ENCODE measurements around the gene THEM4.
"Not testable (repeated sequence)": the region's sequence is repeated elsewhere in the genome, so short reads cannot be mapped to it uniquely, and the experiment has no call there.

The THEM4 gene

DNA sequence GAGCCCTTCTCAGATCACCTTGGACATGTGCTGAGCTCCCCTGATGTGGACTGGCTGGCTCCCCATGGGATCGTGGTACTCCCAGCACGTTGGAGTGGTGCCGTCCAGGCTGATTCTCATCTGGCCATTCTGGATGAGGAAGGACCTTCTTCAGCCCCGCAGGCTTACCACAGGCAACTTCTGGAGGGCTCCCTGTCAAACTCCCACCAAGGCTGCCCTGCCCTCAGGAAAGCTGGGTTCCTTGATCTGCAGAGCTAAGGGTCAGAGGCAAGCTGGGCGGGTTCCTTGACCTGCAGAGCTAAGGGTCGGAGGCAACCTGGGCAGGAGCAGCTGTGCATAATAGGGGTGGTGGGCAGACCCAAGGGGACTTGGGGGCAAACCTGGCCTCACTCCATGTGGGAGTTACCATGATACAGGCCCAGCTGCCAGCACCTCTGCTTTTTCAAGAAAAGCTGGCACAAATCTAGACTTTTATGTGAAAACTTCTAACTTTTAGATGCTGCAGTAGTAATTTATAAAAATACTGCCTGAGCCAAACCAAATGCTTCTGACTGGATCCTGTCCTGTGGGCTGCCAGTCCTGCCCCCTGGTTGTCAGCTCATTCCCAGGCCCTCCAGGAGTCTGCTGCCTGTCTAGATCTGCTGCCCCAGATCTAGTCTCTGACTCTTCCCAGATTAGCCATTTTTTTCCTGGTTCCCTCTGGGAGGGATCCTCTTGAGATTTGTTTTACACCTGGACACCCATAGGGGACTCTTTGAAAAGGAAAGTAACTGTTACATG lies 50.2 kb downstream of the THEM4 start:
- TF ChIP-seq, protein P1, sequence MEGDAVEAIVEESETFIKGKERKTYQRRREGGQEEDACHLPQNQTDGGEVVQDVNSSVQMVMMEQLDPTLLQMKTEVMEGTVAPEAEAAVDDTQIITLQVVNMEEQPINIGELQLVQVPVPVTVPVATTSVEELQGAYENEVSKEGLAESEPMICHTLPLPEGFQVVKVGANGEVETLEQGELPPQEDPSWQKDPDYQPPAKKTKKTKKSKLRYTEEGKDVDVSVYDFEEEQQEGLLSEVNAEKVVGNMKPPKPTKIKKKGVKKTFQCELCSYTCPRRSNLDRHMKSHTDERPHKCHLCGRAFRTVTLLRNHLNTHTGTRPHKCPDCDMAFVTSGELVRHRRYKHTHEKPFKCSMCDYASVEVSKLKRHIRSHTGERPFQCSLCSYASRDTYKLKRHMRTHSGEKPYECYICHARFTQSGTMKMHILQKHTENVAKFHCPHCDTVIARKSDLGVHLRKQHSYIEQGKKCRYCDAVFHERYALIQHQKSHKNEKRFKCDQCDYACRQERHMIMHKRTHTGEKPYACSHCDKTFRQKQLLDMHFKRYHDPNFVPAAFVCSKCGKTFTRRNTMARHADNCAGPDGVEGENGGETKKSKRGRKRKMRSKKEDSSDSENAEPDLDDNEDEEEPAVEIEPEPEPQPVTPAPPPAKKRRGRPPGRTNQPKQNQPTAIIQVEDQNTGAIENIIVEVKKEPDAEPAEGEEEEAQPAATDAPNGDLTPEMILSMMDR (IDR thresholded peaks at IDR 0.05; ENCODE audit: unreplicated experiment in 3 of 3): no peak
- Mint-ChIP-seq H3K36me3 (ENCODE audit: low read depth) (no peaks in the 10 kb centered on the region), H3K4me1 (peaks cover 10% of the 10 kb centered on the region), H3K9me3 (no peaks in the 10 kb centered on the region), H3K4me3 (no peak overlapping the region), H3K27me3 (ENCODE audit: low read depth) (peaks cover 16% of the 10 kb centered on the region), H3K27ac (no peak overlapping the region)

DNA sequence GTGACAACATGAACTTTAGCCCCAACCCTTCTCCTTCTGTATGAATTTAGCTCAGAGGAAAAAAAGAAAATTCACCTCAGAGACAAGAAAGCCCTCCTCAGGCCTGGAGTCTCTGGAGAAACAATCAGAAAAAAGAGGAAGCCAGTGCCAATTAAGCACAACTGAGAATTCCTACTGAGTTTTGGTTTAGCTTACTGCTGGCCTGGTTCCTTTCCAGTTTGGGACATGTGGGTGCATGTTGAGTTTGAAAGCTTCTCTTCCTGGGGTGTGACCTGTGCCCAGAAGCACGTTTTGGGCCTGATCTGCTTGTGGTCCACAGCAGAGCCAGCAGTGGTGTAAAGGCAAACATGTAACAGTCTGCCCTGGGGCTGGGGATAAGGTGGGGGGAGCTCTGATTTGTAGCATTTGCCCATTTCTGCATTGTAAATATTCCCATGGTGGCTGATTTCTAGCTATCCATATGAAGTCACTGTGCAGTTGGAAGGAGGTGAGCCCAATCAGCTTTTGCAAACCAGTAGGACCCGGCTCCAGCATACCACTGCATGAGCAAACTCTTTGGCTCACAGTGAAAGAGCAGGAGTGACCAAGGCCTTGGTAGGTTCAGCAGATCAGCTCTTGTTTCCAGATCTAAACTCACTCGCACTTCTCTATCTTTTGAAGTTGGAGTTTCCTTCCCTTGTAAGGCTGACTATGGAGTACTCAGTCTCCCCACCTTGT lies 51.1 kb downstream of the THEM4 start:
- Mint-ChIP-seq H3K27me3 (ENCODE audit: low read depth) (peaks cover 16% of the 10 kb centered on the region), H3K36me3 (ENCODE audit: low read depth) (no peaks in the 10 kb centered on the region)

DNA sequence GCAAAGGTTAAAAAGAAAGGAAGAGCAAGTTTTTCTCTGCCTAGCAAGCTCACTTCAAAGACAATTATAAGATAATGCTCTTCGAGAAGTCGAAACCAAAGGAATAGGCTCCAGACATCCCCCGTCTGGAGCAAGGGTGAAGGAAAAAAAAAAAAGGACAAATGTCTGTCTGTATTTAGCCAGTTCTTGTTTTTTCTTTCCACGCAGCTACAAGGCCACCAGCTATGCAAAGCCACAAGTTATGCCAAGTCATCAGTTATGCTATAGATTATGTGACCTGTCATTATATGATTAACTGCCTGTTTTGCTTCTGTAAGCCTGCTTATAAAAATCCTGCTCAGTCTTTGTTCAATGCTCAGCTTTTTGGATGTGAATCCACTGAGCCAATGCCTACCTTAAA lies 53.4 kb downstream of the THEM4 start:
- peak overlapping the region; percentile 28 to 50 (median 48) for H3K27ac Mint-ChIP-seq
- TF ChIP-seq, protein P1 (IDR thresholded peaks at IDR 0.05; ENCODE audit: unreplicated experiment in 3 of 3): no peak
- H3K36me3 Mint-ChIP-seq (ENCODE audit: low read depth): no peaks in the 10 kb centered on the region
- peaks cover 10% of the 10 kb centered on the region for H3K4me1 Mint-ChIP-seq
- no peaks in the 10 kb centered on the region for H3K9me3 Mint-ChIP-seq
- H3K4me3 Mint-ChIP-seq: no peak overlapping the region
- H3K27me3 Mint-ChIP-seq (ENCODE audit: low read depth): peaks cover 18% of the 10 kb centered on the region

More for the DNA sequence above, 51.1 kb downstream of the THEM4 start:
- Mint-ChIP-seq H3K4me1 (peaks cover 10% of the 10 kb centered on the region), H3K9me3 (no peaks in the 10 kb centered on the region), H3K27ac (no peak overlapping the region), H3K4me3 (no peak overlapping the region)
- TF ChIP-seq, protein P1 (IDR thresholded peaks at IDR 0.05; ENCODE audit: unreplicated experiment in 3 of 3): no peak

DNA sequence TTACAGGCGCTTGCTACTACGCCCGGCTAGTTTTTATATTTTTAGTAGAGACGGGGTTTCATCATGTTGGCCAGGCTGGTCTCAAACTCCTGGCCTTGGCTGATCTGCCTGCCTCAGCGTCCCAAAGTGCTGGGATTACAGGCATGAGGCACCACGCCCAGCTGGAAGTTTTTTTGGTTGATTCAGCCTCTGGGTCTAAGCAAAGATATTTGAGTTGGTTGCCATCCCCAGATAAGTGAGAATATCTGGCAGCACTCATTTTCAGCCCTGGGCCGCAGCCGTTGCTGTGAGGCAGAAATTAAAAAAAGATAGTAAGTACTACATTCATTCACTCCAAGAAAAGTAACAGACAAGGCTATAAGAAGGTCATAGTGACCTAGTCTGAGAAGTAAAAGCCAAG lies 53.8 kb downstream of the THEM4 start:
- peak overlapping the region; percentile 28 to 50 (median 48) for H3K27ac Mint-ChIP-seq
- H3K27me3 Mint-ChIP-seq (ENCODE audit: low read depth): peaks cover 20% of the 10 kb centered on the region
- H3K36me3 Mint-ChIP-seq (ENCODE audit: low read depth); H3K4me3 Mint-ChIP-seq; H3K4me1 Mint-ChIP-seq; H3K9me3 Mint-ChIP-seq: not testable (repeated sequence)

DNA sequence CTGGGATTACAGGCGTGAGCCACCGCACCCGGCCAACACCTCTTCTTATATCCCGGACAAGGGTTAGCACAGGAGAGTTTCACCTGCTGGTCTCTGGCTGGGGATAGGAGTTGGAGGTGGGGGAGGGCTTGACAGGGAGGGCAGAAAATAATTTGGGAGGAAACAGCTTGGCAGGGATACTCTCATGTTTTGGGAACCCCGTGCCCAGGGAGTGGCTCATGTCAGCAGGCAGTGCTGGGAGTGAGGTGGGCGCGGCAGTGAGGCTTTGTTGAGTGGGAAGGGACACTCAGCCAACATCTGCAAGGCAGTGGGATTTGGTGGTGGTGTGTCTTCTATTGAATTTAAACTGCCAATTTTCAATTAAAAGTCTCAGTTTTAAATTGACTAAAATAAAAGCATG lies 54.7 kb downstream of the THEM4 start:
- no peaks in the 10 kb centered on the region for H3K9me3 Mint-ChIP-seq
- H3K4me3 Mint-ChIP-seq: no peak overlapping the region
- TF ChIP-seq, protein P1 (IDR thresholded peaks at IDR 0.05; ENCODE audit: unreplicated experiment in 3 of 3): no peak
- H3K27ac Mint-ChIP-seq: no peak overlapping the region
- peaks cover 11% of the 10 kb centered on the region for H3K4me1 Mint-ChIP-seq
- peaks cover 18% of the 10 kb centered on the region for H3K27me3 Mint-ChIP-seq (ENCODE audit: low read depth)
- H3K36me3 Mint-ChIP-seq (ENCODE audit: low read depth): no peaks in the 10 kb centered on the region

DNA sequence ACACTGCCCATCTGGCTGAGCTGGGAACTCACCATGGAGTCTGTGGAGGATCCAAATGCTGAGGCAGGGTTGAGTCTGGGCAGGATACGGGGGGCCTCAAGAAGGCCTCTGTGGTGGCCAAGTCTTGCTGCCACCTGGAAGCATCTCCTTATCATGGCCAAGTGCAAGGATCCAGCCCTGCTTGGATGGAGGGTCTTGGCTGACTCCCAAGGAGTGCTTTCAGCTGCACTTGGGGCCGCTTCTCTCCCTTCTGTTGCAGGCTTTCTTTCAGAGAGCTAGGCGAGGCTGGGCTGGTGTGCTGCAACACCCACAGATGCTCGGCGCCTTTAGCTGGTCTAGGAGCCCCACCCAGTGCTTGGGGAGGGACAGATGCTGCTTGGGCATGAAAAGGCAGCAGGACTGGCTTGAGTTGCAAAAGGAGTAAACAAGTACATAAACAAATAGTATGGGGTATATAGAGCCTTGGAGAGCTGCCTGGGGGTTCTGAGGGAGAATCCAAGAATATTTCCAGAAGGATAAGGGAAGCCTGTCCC lies 55.8 kb downstream of the THEM4 start, which contains the start of gene THEM5:
TSS of gene THEM5 (minus strand) at position 302 of the 533 bp plus-strand sequence. CDS start at position 155, 147 bp downstream.
- H3K36me3 Mint-ChIP-seq (ENCODE audit: low read depth): no peaks in the 10 kb centered on the region

More for the DNA sequence above, 55.8 kb downstream of the THEM4 start, which contains the start of gene THEM5:
- Mint-ChIP-seq H3K4me1 (peaks cover 16% of the 10 kb centered on the region), H3K4me3 (no peak within 1 kb of the TSS), H3K9me3 (no peaks in the 10 kb centered on the region), H3K27ac (no peak within 1 kb of the TSS), H3K27me3 (ENCODE audit: low read depth) (peaks cover 14% of the 10 kb centered on the region)
- TF ChIP-seq, protein P1 (IDR thresholded peaks at IDR 0.05; ENCODE audit: unreplicated experiment in 3 of 3): no peak

All from nephron (organoid).